Rectal smooth muscle tissue (tissue), 1 donor: Measurements from ENCODE around the gene TGM6.

ENCODE experiments used
- H3K27ac ChIP-seq: one replicate; pipeline ENCODE4 v1.7.0; 2013; ENCODE audit warnings: low read depth, low read length, inconsistent platforms
- H3K27me3 ChIP-seq: one replicate; pipeline ENCODE4 v1.7.0; 2013; ENCODE audit warnings: low read length; ENCODE audit not compliant: control insufficient read depth, insufficient read depth
- H3K36me3 ChIP-seq: one replicate; pipeline ENCODE4 v1.7.0; 2013; ENCODE audit warnings: low read length; ENCODE audit not compliant: control insufficient read depth, insufficient read depth
- H3K4me1 ChIP-seq: one replicate; pipeline ENCODE4 v1.7.0; 2013; ENCODE audit warnings: low read length; ENCODE audit not compliant: control insufficient read depth, insufficient read depth
- H3K4me3 ChIP-seq: one replicate; pipeline ENCODE4 v1.7.0; 2013; ENCODE audit warnings: low read length
- H3K9ac ChIP-seq: one replicate; pipeline ENCODE4 v1.7.0; 2013; ENCODE audit warnings: low read length

TGM6 gene

GRCh38 chr20:2365666-2366065 lies 15.0 kb upstream of the TGM6 start:
- Histone ChIP-seq H3K27ac (no peak overlapping the region), H3K27me3 (no peaks in the 10 kb centered on the region), H3K4me3 (no peak overlapping the region), H3K36me3 (no peaks in the 10 kb centered on the region), H3K4me1 (no peaks in the 10 kb centered on the region), H3K9ac (no peak overlapping the region)

DNA sequence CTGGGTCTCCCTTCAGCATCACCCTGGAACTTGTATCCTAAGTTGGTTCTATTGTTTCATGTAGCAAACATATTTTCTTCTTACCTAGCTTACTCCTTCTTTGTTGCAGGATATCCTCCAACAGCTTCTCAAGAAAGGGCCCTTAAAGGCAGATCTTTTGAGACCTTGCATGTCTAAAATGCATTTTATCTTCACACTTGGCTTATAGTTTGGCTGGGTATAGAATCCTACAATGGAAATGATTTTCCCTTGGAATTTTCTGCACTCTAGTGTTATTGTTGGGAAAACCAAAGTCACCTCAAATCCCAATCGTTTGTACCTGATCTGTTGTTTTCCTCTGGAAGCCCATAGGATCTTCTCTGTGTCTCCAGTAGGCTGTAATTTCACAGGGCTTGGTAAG lies 12.1 kb upstream of the TGM6 start:
- Histone ChIP-seq H3K36me3 (no peaks in the 10 kb centered on the region), H3K27ac (no peak overlapping the region), H3K27me3 (no peaks in the 10 kb centered on the region), H3K4me3 (no peak overlapping the region), H3K4me1 (no peaks in the 10 kb centered on the region), H3K9ac (no peak overlapping the region)

DNA sequence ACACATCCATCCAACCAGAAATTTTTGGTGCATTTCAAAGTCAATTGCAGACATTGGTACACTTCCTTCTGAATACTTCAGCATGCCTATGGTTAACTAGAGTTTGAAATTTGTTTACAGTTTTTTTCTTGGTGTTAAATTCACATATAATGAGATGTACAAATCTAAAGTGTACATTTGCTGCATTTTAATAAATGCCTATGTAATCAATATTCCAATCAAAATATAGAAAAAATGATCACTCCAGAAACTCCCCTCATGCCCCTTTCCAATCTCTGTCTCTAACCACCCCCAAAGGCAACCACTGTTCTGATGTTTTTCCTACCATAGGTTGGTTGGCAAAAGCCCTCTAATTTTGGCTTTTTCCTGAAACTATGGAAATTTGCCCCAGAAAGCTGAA lies 7.6 kb upstream of the TGM6 start:
- no peak overlapping the region for H3K4me3 ChIP-seq
- no peak overlapping the region for H3K27ac ChIP-seq
- H3K27me3 ChIP-seq, result no peaks in the 10 kb centered on the region
- H3K36me3 ChIP-seq, result no peaks in the 10 kb centered on the region
- no peak overlapping the region for H3K9ac ChIP-seq
- no peaks in the 10 kb centered on the region for H3K4me1 ChIP-seq

DNA sequence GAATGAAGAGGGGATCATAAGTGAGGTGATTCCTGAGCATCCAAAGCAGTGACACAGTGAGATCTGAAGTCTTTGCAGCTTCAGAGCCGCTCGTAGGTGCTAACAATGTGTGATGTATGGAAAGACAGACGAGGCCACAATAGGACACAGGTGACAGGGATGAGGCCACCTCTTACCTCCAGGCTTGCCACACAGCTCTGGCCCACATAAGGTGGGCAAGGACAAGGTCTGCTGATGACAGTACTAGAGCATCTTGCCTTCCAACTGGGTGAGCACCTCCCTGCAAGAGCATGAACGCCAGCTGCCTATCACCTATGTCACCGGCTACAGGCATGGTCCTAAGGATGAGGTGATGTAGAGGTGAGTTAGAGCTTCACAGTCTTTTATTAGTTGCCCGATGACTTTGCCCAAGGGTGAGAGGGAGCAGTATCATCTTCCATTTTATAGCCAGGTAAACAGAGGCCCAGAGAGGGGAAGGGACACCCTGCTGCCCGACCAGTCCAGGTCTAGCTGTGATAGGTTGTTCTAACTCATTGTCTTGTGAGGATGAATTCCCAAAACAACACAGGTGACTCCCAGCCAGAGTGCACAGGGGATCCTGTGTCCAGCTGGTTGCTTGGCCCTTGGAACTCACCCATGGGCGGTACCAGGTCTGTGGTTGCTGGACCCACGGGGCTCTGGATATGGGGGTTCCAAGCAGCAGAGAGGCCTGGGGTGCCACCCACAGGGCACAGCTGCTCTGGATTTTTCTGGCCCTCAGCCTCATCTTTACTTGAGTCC lies 6.2 kb upstream of the TGM6 start:
- Histone ChIP-seq H3K27ac (no peak overlapping the region), H3K9ac (no peak overlapping the region), H3K27me3 (no peaks in the 10 kb centered on the region), H3K4me3 (no peak overlapping the region), H3K36me3 (no peaks in the 10 kb centered on the region), H3K4me1 (no peaks in the 10 kb centered on the region)

DNA sequence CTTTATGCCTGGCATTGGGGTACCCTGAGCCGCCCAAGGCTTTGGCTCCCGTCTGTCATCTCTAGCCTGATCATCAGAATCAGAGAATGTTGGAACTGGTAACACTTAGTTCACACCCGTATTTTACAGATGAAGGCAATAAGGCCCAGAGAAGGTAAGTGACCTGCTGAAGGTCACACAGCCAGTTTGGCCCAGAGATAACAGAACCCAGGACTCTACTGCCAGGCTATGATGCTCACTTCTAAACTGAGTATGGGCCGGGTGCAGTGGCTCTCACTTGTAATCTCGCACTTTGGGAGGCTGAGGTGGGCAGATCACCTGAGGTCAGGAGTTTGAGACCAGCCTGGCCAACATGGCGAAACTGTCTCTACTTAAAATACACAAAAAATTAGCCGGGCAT lies 1.8 kb upstream of the TGM6 start:
- Histone ChIP-seq H3K9ac (no peak overlapping the region), H3K36me3 (no peaks in the 10 kb centered on the region)

DNA sequence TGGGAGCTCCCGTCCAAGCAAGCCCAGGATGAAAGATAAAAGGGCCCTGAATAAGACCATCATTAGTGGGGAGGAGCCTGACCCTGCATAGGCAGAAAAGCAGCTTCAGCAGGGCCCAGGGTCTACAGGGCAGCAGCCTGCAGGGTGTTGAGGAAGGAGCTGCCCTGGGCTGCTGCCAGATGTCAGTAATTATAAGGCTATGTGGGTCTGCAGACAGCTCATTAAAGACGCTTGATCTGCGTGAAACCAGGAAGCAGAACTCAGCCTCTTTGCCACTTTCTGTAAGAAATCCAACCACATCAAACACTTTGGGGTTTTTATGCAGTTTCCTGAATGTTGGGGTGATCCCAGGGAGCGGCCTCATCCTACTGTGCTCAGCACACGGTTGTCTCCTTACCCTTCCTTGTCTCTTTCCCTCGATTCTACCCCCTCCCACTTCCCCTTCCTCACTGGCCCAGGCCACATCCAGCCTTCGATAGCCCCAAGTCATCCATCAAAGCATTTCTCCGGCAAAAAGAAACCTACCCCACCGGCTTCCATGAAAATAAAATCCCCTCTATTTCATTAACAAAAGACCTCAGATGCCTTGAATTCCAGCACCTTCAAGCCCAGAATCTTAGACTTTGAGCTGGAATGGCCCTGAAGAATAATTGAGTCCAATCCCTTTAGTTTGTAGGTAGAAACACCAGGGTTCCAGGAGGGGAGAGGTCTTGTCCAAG lies 1.0 kb upstream of the TGM6 start:
- Histone ChIP-seq H3K4me3 (no peak overlapping the region), H3K4me1 (no peaks in the 10 kb centered on the region), H3K27me3 (no peaks in the 10 kb centered on the region), H3K9ac (no peak overlapping the region), H3K36me3 (no peaks in the 10 kb centered on the region), H3K27ac (no peak overlapping the region)

More for the DNA sequence above, 1.8 kb upstream of the TGM6 start:
- H3K4me1 ChIP-seq, result no peaks in the 10 kb centered on the region
- no peaks in the 10 kb centered on the region for H3K27me3 ChIP-seq
- H3K4me3 ChIP-seq, result no peak overlapping the region
- H3K27ac ChIP-seq, result no peak overlapping the region

DNA sequence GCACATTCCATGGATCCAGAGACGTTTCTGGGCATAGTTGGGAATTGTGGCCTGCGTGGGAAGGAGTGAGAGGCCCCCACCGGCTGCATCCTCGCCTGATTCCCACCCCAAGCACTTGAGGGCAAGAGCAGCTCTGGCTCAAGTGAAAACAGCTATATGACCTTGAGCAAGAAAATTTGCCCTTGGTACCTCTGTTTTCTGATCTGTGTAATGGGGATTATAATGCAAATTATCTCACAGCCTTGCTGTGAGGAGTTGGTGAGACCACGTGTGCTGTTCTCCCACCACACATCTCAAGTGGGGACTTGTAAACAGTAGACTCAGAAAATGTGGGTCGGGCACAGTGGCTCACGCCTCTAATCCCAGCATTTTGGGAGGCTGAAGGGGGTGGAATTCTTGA lies 602 bp downstream of the TGM6 start:
- Histone ChIP-seq H3K4me1 (no peaks in the 10 kb centered on the region), H3K27ac (no peak overlapping the region), H3K9ac (no peak overlapping the region), H3K36me3 (no peaks in the 10 kb centered on the region), H3K4me3 (no peak overlapping the region), H3K27me3 (no peaks in the 10 kb centered on the region)

GRCh38 chr20:2382833-2383232 lies 2.1 kb downstream of the TGM6 start:
- Histone ChIP-seq H3K27me3 (no peaks in the 10 kb centered on the region), H3K9ac (no peak overlapping the region), H3K4me3 (no peak overlapping the region), H3K27ac (no peak overlapping the region), H3K36me3 (no peaks in the 10 kb centered on the region), H3K4me1 (no peaks in the 10 kb centered on the region)

DNA sequence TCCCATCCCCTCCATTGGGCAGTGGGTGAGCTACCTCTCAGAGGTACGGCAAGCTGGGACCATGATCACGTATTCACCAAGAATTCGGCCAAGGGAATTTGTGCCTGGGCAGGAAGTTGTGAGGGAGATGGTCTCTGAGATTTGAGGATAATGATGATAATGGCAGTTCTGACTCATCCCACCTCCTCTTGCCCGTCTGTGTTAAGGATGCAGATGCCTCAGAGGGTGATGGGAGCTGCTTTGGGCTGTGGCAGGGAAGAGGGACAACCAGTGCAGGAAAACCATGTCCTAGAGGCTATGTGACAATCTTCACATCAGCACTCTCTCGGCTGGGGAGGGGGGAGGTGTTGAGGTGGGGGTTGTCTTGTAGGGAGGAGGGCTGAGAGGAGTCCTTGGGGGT lies 4.3 kb downstream of the TGM6 start:
- no peak overlapping the region for H3K9ac ChIP-seq
- H3K4me3 ChIP-seq, result no peak overlapping the region
- no peaks in the 10 kb centered on the region for H3K4me1 ChIP-seq
- no peaks in the 10 kb centered on the region for H3K27me3 ChIP-seq
- H3K27ac ChIP-seq, result no peak overlapping the region
- no peaks in the 10 kb centered on the region for H3K36me3 ChIP-seq

DNA sequence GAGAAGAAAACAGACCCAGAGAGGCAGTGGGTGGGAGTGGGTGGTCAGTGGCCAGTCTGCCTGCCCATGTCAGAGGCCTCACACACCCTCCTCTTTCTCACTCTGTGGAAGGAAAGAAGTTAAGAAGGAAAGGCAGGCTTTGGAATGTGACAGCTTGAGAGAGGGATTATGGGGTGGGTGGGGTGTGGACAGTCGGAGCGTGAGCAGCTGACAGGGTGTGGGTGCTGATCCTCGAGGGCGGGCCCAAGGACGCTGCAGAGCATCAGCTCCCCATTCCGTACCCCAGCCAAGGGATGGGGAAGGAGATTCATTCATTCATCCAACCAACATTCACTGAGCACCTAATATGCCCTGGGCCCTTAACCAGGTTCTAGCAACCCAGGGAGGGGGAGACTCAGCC lies 4.8 kb downstream of the TGM6 start:
- no peaks in the 10 kb centered on the region for H3K36me3 ChIP-seq
- H3K27me3 ChIP-seq, result no peaks in the 10 kb centered on the region
- no peak overlapping the region for H3K9ac ChIP-seq
- H3K27ac ChIP-seq, result no peak overlapping the region
- H3K4me3 ChIP-seq, result no peak overlapping the region
- H3K4me1 ChIP-seq, result no peaks in the 10 kb centered on the region

- Histone ChIP-seq H3K9ac (no peak overlapping the region), H3K36me3 (no peaks in the 10 kb centered on the region), H3K27me3 (no peaks in the 10 kb centered on the region), H3K4me1 (no peaks in the 10 kb centered on the region), H3K27ac (no peak overlapping the region), H3K4me3 (no peak overlapping the region)
Observed at GRCh38 chr20:2386516-2387179, 5.9 kb downstream of the TGM6 start.

GRCh38 chr20:2387180-2387577 lies 6.5 kb downstream of the TGM6 start:
- Histone ChIP-seq H3K27me3 (no peaks in the 10 kb centered on the region), H3K9ac (no peak overlapping the region), H3K4me3 (no peak overlapping the region), H3K27ac (no peak overlapping the region), H3K36me3 (no peaks in the 10 kb centered on the region), H3K4me1 (no peaks in the 10 kb centered on the region)
